HG03139 (cell line): ENCODE measurements around the gene EHMT1.
"Not testable (repeated sequence)": the region's sequence is repeated elsewhere in the genome, so short reads cannot be mapped to it uniquely, and the experiment has no call there.

Source experiments
- ATAC-seq: cut with Tn5 transposase; IDR thresholded peaks from one replicate; pipeline ENCODE4 v1.9.1; 2021; ENCODE audit not compliant: unreplicated experiment

Gene EHMT1

GRCh38 chr9:137757613-137758029 lies 138.8 kb downstream of the EHMT1 start:
- ATAC-seq: no peak

GRCh38 chr9:137758067-137758466 lies 139.3 kb downstream of the EHMT1 start:
- ATAC-seq: no peak

GRCh38 chr9:137759117-137759516 lies 140.3 kb downstream of the EHMT1 start:
- no peak for ATAC-seq

- ATAC-seq: no peak
These were observed 141.0 kb downstream of the EHMT1 start for GRCh38 chr9:137759649-137760321.

- no peak for ATAC-seq
These were observed 141.6 kb downstream of the EHMT1 start for GRCh38 chr9:137760426-137760825.

GRCh38 chr9:137761032-137761431 lies 142.2 kb downstream of the EHMT1 start:
- ATAC-seq: no peak

- ATAC-seq: no peak
These were observed 143.0 kb downstream of the EHMT1 start for GRCh38 chr9:137761793-137762192.

GRCh38 chr9:137762414-137763061 lies 143.7 kb downstream of the EHMT1 start:
- ATAC-seq: no peak

GRCh38 chr9:137763271-137763955 lies 144.6 kb downstream of the EHMT1 start:
- no peak for ATAC-seq

- no peak for ATAC-seq
These were observed 145.4 kb downstream of the EHMT1 start for GRCh38 chr9:137764171-137764671.

GRCh38 chr9:137764981-137765380 lies 146.2 kb downstream of the EHMT1 start:
- no peak for ATAC-seq

- ATAC-seq: no peak
These were observed 146.7 kb downstream of the EHMT1 start for GRCh38 chr9:137765536-137765935.

GRCh38 chr9:137771580-137771979 lies 152.8 kb downstream of the EHMT1 start:
- no peak for ATAC-seq

- ATAC-seq: no peak
These were observed 153.6 kb downstream of the EHMT1 start for GRCh38 chr9:137772281-137772873.

- ATAC-seq: no peak
These were observed 156.1 kb downstream of the EHMT1 start for GRCh38 chr9:137774775-137775386.

- ATAC-seq: no peak
These were observed 157.6 kb downstream of the EHMT1 start for GRCh38 chr9:137776306-137776995.

GRCh38 chr9:137777761-137778160 lies 159.0 kb downstream of the EHMT1 start:
- ATAC-seq: no peak

- no peak for ATAC-seq
These were observed 159.5 kb downstream of the EHMT1 start for GRCh38 chr9:137778336-137778735.

GRCh38 chr9:137778914-137779313 lies 160.1 kb downstream of the EHMT1 start:
- no peak for ATAC-seq

- not testable (repeated sequence) for ATAC-seq
These were observed 161.2 kb downstream of the EHMT1 start for GRCh38 chr9:137780031-137780430.
